ENCODE data around the gene TNS1. TPM values are rescaled to one million over a fixed set of nuclear protein-coding genes. Genes with fewer than 3 reads are reported as not detected.
"Not testable (repeated sequence)": the region's sequence is repeated elsewhere in the genome, so short reads cannot be mapped to it uniquely, and the experiment has no call there.

The TNS1 gene
- total RNA-seq, 1 experiment from 2014 or later = 0.49 TPM

GRCh38 chr2:217788669-217789002, 214.2 kb downstream of the TNS1 start:
- CTCF ChIA-PET = interaction anchor here (0.7 to 1.7 kb wide), 5 partner anchors 10 to 246 kb away, joined by 3 to 10 read pairs (median 4); no protein-coding TSS in a partner anchor
- ATAC-seq = no peak
- Histone ChIP-seq H3K9me3 (ENCODE audit: control insufficient read depth, insufficient read depth, low read depth, low read length) (no peaks in the 10 kb centered on the region), H3K27ac (ENCODE audit: low read length) (no peak overlapping the region), H3K27me3 (ENCODE audit: control insufficient read depth, insufficient read depth, low read length) (no peaks in the 10 kb centered on the region; the same call in 1 of the 2 replicates), H3K4me1 (ENCODE audit: control insufficient read depth, insufficient read depth, low read length) (no peaks in the 10 kb centered on the region), H3K4me3 (ENCODE audit: low read depth in 2 of 2, low read length in 2 of 2) (no peak overlapping the region), H3K36me3 (ENCODE audit: control insufficient read depth, insufficient read depth, low read length) (no peaks in the 10 kb centered on the region; the same call in 1 of the 2 replicates)
- in situ Hi-C loops (cut with HindIII; ENCODE audit: low pct_unique_long_range_greater_than_20kb, low sequenced_read_pairs) = no loop called here
- DNase-seq (ENCODE audit: low read depth, low spot score) = no peak
- POLR2A ChIA-PET = no interaction called here
- TF ChIP-seq CTCF (IDR thresholded peaks at IDR 0.05) = no peak
- TF ChIP-seq, protein P1, sequence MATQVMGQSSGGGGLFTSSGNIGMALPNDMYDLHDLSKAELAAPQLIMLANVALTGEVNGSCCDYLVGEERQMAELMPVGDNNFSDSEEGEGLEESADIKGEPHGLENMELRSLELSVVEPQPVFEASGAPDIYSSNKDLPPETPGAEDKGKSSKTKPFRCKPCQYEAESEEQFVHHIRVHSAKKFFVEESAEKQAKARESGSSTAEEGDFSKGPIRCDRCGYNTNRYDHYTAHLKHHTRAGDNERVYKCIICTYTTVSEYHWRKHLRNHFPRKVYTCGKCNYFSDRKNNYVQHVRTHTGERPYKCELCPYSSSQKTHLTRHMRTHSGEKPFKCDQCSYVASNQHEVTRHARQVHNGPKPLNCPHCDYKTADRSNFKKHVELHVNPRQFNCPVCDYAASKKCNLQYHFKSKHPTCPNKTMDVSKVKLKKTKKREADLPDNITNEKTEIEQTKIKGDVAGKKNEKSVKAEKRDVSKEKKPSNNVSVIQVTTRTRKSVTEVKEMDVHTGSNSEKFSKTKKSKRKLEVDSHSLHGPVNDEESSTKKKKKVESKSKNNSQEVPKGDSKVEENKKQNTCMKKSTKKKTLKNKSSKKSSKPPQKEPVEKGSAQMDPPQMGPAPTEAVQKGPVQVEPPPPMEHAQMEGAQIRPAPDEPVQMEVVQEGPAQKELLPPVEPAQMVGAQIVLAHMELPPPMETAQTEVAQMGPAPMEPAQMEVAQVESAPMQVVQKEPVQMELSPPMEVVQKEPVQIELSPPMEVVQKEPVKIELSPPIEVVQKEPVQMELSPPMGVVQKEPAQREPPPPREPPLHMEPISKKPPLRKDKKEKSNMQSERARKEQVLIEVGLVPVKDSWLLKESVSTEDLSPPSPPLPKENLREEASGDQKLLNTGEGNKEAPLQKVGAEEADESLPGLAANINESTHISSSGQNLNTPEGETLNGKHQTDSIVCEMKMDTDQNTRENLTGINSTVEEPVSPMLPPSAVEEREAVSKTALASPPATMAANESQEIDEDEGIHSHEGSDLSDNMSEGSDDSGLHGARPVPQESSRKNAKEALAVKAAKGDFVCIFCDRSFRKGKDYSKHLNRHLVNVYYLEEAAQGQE (IDR thresholded peaks at IDR 0.05; ENCODE audit: insufficient read depth in 1 of 2, low read depth in 2 of 2, low read length in 1 of 2) = no peak
- TF ChIP-seq TCF7L2 (IDR thresholded peaks at IDR 0.05; ENCODE audit: low read depth, low read length) = no peak
- TF ChIP-seq POLR2AphosphoS5 (IDR thresholded peaks at IDR 0.05; ENCODE audit: low read depth, low read length) = no peak
- no peak for TF ChIP-seq SIN3A (IDR thresholded peaks at IDR 0.05; ENCODE audit: borderline replicate concordance, insufficient read depth, low read depth, low read length)
- intact Hi-C loops (cut with micrococcal nuclease; ENCODE audit: unreplicated experiment) = loop anchor here (1.0 to 5.0 kb wide), 3 partner anchors 98 to 244 kb away; no protein-coding TSS in a partner anchor
- no TSS peak for BruUV-seq (replicated peaks)

DNA sequence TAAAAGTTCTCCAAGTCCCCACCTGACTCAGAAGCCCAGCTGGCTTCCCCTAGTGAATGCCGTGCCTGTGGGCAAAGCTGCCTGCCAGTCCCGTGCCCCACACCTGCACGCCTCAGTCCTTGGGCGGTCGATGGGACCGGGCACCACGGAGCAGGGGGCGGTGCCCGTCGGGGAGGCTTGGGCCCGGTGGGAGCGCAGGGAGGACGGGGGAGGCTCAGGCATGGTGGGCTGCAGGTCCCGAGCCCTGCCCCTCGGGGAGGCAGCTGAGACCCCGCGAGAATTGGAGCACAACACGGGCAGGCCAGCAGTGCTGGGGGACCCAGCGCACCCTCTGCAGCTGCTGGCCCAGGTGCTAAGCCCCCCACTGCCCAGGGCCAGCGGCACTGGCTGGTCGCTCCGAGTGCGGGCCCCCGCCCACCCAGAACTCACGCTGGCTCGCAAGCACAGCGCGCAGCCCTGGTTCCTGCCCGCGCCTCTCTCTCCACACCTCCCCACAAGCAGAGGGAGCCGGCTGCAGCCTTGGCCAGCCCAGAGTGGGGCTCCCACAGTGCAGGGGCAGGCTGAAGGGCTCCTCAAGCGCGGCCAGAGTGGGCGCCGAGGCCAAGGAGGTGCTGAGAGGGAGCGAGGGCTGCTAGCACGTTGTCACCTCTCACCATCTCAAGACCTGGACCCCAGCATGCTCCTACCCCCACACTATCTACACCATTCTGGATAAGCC, 215.5 kb downstream of the TNS1 start:
- no peak overlapping the region for H3K4me3 ChIP-seq (ENCODE audit: low read depth in 2 of 2, low read length in 2 of 2)
- intact Hi-C loops (cut with micrococcal nuclease; ENCODE audit: unreplicated experiment) (loop anchor here (5.0 kb wide), 1 partner anchor 245 kb away; no protein-coding TSS in a partner anchor), in situ Hi-C loops (cut with HindIII; ENCODE audit: low pct_unique_long_range_greater_than_20kb, low sequenced_read_pairs) (no loop called here)
- ATAC-seq = no peak
- H3K9me3 ChIP-seq (ENCODE audit: control insufficient read depth, insufficient read depth, low read depth, low read length) = 0 out of 2 replicates have a peak, but pooled peaks cover 3% of the 10 kb centered on the region
- H3K27ac ChIP-seq (ENCODE audit: low read length) = no peak overlapping the region
- no peaks in the 10 kb centered on the region; the same call in 1 of the 2 replicates for H3K36me3 ChIP-seq (ENCODE audit: control insufficient read depth, insufficient read depth, low read length)
- peaks cover 3% of the 10 kb centered on the region; the same call in 1 of the 2 replicates for H3K27me3 ChIP-seq (ENCODE audit: control insufficient read depth, insufficient read depth, low read length)
- BruUV-seq (replicated peaks) = no TSS peak
- CTCF ChIA-PET = interaction anchor here (1.0 to 2.6 kb wide), 6 partner anchors 90 to 206 kb away, joined by 3 to 18 read pairs (median 5); no protein-coding TSS in a partner anchor
- DNase-seq (ENCODE audit: low read depth, low spot score) = no peak
- no peaks in the 10 kb centered on the region for H3K4me1 ChIP-seq (ENCODE audit: control insufficient read depth, insufficient read depth, low read length)
- TF ChIP-seq TCF7L2 (IDR thresholded peaks at IDR 0.05; ENCODE audit: low read depth, low read length) = no peak
- TF ChIP-seq, protein P1 (IDR thresholded peaks at IDR 0.05; ENCODE audit: insufficient read depth in 1 of 2, low read depth in 2 of 2, low read length in 1 of 2) = no peak
- no peak for TF ChIP-seq SIN3A (IDR thresholded peaks at IDR 0.05; ENCODE audit: borderline replicate concordance, insufficient read depth, low read depth, low read length)
- no peak for TF ChIP-seq POLR2AphosphoS5 (IDR thresholded peaks at IDR 0.05; ENCODE audit: low read depth, low read length)
- POLR2A ChIA-PET = no interaction called here

DNA sequence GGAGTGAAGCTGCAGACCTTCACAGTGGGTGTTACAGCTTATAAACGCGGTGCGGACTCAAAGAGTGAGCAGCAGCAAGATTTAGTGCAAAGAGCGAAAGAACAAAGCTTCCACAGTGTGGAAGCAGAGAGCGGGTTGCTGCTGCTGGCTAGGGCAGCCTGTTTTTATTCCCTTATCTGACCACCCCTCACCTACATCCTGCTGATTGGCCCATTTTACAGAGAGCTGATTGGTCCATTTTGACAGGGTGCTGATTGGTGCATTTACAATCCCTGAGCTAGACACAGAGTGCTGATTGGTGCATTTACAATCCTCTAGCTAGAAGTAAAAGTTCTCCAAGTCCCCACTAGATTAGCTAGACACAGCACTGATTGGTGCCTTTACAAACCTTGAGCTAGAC, 216.2 kb downstream of the TNS1 start:
- in situ Hi-C loops (cut with HindIII; ENCODE audit: low pct_unique_long_range_greater_than_20kb, low sequenced_read_pairs); H3K36me3 ChIP-seq (ENCODE audit: control insufficient read depth, insufficient read depth, low read length); POLR2A ChIA-PET; BruUV-seq (replicated peaks); H3K27me3 ChIP-seq (ENCODE audit: control insufficient read depth, insufficient read depth, low read length); H3K27ac ChIP-seq (ENCODE audit: low read length); H3K4me3 ChIP-seq (ENCODE audit: low read depth in 2 of 2, low read length in 2 of 2); H3K9me3 ChIP-seq (ENCODE audit: control insufficient read depth, insufficient read depth, low read depth, low read length); ATAC-seq; DNase-seq (ENCODE audit: low read depth, low spot score); H3K4me1 ChIP-seq (ENCODE audit: control insufficient read depth, insufficient read depth, low read length): not testable (repeated sequence)
- CTCF ChIA-PET = interaction anchor here (1.0 to 2.6 kb wide), 8 partner anchors 91 to 247 kb away, joined by 3 to 18 read pairs (median 5); no protein-coding TSS in a partner anchor
- intact Hi-C loops (cut with micrococcal nuclease; ENCODE audit: unreplicated experiment) = loop anchor here (5.0 kb wide), 1 partner anchor 246 kb away; no protein-coding TSS in a partner anchor

All from Panc1 (cell line).